Hepatic stellate cell (primary cell): Measurements from ENCODE around the gene LILRA5.
"Not testable (repeated sequence)": the region's sequence is repeated elsewhere in the genome, so short reads cannot be mapped to it uniquely, and the experiment has no call there.

ENCODE experiments used
- DNase-seq: peaks from one replicate; pipeline ENCODE4 v3.0.0; 2011; ENCODE audit warnings: low spot score

LILRA5 gene

DNA sequence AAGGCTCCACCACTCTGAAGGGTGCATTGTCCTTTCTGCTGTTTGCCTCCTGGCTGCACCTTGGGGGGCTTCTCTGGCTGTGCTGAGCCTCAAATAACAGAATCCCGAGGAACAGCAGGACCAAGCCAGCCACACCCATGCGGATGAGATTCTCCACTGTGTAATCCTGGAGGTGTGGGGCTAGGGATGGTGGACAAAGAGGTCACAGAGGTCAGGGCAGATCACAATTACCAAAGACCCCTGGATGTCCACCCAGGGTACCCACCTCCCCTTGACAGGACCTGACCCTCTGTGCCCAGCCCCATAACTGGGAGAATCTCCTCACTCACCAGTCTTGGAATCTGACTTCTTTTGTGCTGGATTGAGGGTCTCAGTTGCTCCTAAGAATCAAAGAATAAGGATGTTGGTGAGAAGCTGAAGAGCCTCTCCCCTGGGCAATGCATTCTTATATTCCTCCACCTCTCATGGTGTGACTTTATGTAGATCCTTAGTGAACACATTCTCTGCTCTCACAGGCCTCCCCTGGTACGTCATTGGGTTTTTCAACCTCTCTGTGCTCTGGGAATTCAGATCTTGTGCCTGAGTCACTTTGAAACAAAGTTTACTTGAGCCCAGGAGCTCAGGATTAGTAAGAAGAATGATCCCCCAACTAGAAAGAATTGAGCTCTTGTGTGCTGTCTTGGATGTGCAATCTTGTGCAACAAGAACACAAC lies 20.8 kb upstream of the LILRA5 start:
- no peak for DNase-seq

GRCh38 chr19:54332149-54332548 lies 19.2 kb upstream of the LILRA5 start:
- no peak for DNase-seq

DNA sequence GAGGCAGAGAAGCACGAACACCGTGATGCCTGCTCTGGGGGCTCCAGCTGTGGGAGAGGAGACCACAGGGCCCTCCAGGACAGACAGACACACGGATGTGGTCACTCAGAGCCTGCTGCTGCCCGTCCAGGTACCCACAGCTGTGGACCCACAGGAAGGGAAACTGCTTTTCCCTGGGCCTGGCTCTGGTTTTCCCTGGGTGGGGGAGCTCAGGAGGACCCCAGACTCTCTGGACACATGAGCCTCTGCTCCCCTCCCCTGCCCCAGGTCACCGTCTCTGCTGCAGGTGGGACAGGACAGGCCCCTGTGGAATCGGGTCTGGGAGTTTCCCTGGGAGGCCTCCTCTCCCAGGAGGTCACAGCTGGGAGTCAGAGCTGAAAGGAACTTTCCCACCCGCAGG lies 18.7 kb upstream of the LILRA5 start:
- no peak for DNase-seq

GRCh38 chr19:54329476-54330165 lies 16.7 kb upstream of the LILRA5 start:
- DNase-seq = no peak

GRCh38 chr19:54328781-54329180 lies 15.8 kb upstream of the LILRA5 start:
- DNase-seq = not testable (repeated sequence)

- no peak for DNase-seq
Observed at GRCh38 chr19:54325631-54326030, 12.7 kb upstream of the LILRA5 start.

DNA sequence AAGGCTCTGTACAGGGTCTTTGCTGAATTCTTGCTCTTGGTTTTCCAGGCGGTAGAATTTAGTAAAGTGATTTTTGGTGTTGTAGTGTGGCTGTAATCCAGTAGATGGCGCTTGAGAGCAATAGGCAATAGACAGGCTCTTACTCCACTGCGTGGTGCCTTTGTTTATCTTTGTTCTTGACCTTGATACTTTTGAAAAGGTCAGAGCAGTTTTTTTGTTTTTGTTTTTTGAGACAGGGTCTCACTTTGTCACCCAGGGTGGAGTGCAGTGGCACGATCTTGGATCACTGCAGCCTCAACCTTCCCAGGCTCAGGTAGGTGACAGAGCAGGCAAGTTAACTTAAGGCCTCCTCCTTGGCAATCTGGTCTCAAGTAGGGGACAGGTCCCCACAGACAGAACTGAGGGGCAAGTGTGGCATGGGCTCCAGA lies 12.2 kb upstream of the LILRA5 start:
- peak; percentile 49 for DNase-seq

GRCh38 chr19:54324071-54324470 lies 11.1 kb upstream of the LILRA5 start:
- DNase-seq = no peak

DNA sequence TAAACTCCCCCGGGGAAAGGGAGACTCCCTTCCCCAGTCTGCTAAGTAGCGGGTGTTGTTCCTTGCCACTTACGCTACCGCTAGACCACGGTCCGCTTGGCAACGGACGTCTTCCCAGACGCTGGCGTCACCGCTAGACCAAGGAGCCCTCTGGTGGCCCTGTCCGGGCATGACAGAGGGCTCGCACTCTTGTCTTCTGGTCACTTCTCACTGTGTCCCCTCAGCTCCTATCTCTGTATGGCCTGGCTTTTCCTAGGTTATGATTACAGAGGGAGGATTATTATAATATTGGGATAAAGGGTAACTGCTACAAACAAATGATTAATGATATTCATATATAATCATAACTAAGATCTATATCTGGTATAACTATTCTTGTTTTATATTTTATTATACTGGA lies 10.0 kb upstream of the LILRA5 start:
- not testable (repeated sequence) for DNase-seq

DNA sequence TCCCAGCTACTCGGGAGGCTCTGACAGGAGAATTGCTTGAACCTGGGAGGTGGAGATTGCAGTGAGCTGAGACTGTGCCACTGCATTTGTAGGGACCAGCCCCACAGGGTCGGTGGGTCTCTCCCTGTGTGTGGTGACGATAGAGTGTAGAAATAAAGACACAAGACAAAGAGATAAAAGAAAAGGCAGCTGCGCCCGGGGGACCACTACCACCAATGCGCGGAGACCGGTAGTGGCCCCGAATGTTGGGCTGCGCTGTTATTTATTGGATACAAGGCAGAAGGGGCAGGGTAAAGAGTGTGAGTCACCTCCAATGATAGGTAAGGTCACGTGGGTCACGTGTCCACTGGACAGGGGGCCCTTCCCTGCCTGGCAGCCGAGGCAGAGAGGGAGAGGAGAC lies 9.3 kb upstream of the LILRA5 start:
- DNase-seq = not testable (repeated sequence)

GRCh38 chr19:54319892-54320670 lies 7.1 kb upstream of the LILRA5 start:
- DNase-seq = no peak

GRCh38 chr19:54319049-54319448 lies 6.1 kb upstream of the LILRA5 start:
- no peak for DNase-seq

GRCh38 chr19:54317965-54318240 lies 4.9 kb upstream of the LILRA5 start:
- no peak for DNase-seq

GRCh38 chr19:54317108-54317964 lies 4.4 kb upstream of the LILRA5 start:
- no peak for DNase-seq

- no peak for DNase-seq
Observed at GRCh38 chr19:54316746-54317107, 3.8 kb upstream of the LILRA5 start.

- DNase-seq = no peak
Observed at GRCh38 chr19:54315956-54316355, 3.0 kb upstream of the LILRA5 start.

GRCh38 chr19:54312011-54312410 lies 955 bp downstream of the LILRA5 start:
- DNase-seq = no peak

DNA sequence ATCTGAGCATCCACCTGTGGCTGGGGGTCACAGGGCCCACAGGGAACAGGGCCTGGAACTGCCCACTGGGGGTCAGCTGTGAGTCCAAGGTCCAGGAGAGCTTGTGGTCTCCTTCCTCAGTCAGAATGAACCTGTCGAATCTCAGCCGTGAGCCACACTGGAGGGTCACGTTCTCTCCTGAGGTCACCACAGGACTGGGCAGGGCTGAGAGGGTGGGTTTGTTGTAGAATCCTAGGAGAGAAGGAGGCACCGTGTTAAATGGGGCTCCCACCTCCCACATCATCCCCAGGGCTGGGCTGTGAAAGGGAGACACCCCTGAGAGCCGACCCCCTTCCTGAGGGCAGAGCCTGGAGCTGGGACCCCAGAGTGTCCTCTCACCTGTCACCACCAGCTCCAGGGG lies 1.5 kb downstream of the LILRA5 start:
- DNase-seq = no peak

- DNase-seq = no peak
Observed at GRCh38 chr19:54310543-54310942, 2.4 kb downstream of the LILRA5 start.

DNA sequence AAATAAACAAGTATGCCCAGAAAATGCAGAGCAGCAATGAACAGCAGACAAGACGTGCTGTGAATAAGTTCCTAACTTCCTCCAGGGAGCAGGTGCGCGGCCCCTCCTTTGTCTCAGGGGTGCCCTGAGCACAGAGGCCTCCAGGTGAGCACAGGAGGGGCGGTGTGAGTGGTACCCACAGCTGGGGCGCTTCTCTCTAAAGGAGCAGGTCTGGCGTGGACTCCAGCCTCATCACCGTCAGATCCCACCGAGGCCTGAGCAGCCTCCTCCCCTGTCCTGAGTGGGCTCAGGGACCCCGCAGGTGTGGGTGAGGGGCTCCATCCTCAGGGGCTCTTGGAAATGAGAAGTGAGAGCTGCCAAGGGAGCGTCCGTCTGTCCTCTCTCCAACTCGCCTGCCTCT lies 3.2 kb downstream of the LILRA5 start:
- DNase-seq = no peak

GRCh38 chr19:54307389-54308020 lies 5.5 kb downstream of the LILRA5 start:
- DNase-seq = no peak

DNA sequence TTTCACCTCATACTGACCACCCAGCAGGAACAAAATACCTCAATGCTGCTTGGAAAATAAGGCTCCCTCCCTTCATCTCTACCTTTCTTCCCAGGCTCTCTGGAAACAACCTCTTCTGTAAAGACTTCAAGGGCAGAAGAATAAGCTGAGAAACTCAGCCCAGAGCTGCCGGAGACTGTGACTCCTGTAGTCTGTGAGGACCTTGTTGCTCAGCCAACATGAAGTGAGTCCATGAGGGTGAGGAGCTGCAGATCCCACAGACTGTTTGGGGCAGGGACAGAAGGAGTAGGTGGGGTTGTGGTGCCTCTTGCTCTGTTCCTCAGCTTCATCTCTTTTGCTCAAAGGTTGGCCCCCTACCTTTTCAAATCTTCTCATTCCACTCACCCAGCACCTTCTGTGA lies 7.8 kb downstream of the LILRA5 start:
- DNase-seq = no peak
